NCI-H2196 treated with DMSO at 0.1 percent for 48 hours (cell line): Measurements from ENCODE around the gene CXCR3.
A peak's percentile ranks its signal among the peaks of the same experiment; 100 is the strongest.
"Not testable (repeated sequence)": the region's sequence is repeated elsewhere in the genome, so short reads cannot be mapped to it uniquely, and the experiment has no call there.

Source experiments
- DNase-seq: peaks from one replicate; lab custom pipeline; 2025; ENCODE audit not compliant: unreplicated experiment; lab: John Stamatoyannopoulos, UW

Gene CXCR3

DNA sequence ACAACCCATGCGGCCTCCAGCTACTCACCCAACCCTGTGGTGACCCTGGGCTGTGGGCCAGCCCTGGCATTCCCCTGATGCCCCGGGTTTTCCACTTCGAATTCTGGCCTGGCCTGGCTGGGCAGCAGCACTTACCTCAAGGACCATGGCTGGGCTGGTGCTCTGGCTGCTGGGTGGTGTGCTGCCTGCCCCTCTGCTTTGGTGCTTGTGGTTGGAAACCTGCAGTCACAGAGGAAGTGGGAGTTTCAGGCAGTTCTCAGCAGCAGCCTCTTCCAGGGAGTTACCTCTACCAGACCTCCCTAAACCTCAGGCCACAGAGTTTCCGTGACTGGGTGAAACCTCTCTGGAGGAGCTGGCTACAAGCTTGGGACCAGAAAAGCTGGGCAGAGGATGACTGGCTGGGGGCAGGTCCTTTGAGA lies at the start of gene CXCR3:
TSS of gene CXCR3 (minus strand) at position 209 of the 419 bp plus-strand sequence. CDS start at position 147, 62 bp downstream.
- DNase-seq = no peak

DNA sequence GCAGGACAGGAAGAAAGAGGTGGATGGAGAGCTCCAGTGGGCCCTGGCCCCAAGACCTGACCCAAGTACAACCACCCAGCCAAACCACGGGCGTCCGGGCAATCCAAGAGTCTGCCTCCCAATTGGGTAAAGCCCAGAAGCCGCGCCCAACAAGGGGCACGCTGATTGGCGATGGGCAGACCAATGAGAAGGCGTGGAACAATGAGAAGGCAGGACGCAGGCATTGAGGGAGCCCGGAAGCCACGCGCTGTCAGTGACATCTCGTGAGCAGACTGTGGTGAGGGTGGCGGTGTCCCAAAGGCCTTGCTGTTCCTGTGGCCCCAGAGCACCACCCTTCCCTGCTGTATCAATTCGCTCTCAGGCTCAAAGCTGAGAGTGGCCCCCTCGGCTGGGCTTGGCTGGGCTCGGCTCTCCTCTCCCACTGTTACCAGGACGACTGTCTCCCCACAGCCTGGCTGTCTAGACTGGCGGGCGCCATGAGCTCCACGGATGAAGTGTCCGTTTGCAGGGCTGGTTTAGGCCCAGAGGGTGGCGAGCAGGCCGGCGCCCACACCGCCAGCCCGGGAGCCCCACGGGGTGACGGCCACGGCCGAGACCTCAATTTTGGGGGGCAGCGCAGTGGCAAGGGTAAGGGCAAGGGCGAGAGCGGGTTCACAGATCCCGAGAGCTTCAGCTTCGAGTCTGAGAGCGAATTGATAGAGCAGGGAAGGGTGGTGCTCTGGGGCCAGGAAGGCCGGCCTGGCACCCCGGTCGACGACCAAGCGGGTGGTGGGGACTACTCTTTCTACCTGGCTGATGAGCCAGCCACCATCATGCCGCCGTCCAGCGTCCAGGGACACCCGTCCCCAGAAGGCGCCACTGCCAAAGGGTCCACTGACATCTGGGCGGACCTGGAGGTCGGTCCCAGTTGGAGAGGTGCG lies 49.3 kb upstream of the CXCR3 start, which contains the start of gene LOC101059915:
TSS of gene LOC101059915 (plus strand) at position 219 of the 920 bp plus-strand sequence.
- no peak for DNase-seq

DNA sequence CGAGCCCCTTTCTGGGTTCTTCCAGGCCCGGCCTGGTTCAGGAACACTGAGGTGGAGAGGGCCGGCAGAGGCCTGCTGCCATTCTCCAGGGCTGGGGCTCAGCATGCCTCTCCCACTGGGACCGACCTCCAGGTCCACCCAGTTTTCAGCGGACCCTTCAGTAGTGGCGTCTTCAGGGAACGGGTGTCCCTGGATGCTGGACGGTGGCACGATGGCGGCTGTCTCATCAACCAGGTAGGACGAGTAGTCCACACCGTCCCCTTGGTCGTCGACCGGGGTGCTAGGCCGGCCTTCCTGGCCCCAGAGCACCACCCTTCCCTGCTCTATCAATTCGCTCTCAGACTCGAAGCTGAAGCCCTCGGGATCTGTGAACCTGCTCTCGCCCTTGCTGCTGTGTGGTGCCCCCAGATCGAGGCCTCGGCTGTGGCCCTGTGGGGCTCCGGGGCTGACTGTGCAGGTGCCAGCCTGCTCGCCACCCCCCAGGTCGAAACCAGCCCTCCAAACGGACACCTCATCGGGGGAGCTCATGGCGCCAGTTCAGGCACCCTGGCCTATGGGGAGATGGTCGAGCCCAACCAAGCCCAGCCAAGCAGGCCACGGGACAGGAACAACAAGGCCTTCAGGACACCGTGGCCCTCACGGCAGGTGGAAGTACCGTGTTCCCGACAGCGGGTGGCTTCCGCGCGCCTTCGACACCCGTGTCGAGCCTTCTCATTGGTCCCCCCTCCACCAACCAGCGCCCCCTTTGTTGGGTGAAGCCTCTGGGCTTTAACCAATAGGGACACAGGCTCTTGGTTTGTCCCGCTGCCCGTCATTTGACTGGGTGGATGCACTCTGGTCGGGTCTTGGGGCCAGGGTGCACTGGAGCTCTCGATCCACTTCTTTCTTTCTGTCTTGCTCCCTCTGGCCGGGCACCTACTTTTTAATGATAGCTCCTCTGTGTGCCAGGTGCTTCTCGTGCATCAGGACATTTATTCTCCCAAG lies 48.2 kb upstream of the CXCR3 start:
- DNase-seq = no peak

DNA sequence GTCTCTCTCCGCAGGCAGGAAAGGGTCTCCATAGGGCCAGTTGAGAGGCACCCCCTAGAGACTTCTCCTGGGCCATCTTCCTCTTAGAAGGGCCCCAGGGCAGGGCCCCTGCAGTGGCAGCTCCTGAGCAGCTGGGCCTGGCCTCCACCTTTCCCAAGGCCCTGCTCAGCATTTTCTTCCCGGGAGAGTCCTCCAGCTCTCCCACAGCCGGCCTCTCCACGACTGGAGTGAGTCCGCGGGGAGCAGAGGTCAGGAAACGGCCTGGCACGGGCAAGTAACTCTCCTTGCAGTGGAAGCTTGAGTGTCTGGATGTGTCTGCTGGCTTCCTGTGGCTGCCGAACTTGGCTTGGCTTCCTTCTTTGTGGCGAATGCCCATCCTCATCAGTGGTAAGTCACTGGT lies 47.4 kb upstream of the CXCR3 start:
- DNase-seq = no peak

DNA sequence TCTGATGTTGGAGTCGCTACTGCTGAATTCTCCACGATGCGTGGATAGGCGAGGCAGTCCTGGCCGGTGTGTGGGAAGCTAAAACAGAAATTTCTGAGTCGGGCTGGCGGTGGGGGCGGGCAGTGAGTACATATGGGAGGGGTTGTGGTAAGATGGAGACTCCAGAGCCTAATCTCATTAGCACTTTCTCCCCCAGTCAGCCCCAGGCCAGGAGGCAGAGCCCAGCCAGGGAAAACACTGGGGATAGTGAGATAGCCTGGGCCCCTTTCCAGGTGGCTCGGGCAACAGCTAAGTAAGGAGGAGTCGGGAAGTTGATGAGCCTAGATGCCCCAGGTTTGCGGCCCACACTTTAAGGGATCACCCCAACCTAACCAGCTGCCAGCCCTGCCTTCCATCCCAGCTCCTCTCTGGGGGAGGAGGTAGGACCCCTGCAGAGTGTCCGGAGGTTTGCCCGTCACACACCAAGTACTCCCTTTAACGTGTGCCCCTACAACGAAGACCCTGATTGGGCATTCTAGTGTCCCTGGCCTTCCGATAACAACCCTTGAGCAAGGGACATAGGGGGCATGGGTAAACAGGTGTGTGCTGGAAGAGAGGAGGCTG lies 46.7 kb upstream of the CXCR3 start:
- DNase-seq = no peak

DNA sequence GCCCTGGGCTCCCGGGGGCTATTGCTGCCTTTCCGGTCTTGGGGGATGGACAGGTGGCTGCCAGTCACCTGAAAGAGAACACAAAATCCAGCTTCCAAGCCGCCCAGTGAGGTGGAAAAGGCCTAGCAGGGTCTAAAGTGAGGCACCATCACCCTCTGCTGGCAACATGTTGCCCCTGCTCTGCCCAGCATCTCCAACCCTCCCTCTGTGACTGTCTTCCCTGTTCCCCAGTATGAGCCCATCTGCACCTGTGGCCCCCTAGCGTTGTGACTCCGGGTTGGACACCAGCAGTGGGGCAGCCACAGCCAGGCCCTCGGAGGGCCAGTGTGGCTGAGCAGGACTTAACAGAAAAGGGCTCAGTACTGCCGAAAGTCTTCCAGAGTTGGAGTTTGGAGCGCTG lies 45.9 kb upstream of the CXCR3 start:
- DNase-seq = not testable (repeated sequence)

DNA sequence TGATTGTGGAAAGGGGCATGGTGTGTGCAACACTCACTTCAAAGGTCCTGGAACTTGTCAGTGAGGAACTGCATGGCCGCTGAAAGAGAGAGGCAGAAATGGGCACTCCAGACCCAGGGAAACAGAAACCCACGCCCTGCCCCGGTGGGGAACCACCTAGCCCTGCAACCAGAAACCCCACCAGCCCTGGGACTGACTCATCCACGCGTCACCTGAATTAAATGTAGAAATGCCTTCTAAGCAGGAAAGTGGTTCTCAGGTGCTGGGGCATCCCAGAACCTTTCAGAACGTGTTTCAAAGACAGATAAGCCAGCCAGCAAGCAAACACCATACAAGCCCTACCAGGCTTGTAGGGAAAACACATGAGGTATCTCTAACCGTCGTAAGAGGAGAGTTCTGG lies 44.9 kb upstream of the CXCR3 start:
- not testable (repeated sequence) for DNase-seq

DNA sequence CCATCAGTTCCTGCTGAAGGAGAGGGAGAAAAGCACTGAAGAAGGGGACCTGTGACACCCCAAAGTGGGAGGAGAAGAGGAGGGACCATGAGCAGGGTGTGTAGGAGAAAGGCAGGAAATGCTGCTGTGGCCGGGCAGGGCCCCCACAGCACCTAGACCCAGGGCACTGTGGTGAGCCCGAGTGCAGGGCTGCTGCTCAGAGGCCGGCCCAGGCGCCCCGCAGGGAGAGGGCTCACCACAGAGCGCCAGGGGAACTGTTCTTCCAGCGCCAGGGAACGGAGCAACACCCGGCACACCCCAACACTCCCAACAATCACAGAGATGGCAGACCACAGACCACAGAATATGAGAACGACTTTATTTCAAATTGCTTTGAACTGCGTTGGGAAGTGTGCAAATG lies 44.3 kb upstream of the CXCR3 start:
- not testable (repeated sequence) for DNase-seq

DNA sequence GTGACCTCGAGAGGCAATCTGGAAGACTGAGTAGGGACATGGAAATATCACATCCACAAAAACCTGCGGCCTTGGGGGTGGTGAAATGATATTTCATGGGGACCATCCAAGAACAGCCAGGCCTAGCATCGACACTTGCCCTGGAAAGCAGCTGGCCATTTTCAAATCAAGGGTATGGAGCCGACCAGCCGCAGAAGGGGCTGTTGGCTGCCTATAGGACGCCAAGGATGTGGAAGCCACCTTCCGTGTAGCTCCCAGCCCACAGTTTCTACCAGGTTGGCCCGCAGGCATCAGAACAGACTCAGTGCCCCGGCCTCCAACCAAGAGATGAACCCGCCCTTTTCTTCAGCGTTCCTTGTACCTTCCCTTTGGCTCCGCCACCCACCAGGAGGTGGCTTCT lies 43.6 kb upstream of the CXCR3 start:
- DNase-seq = no peak

DNA sequence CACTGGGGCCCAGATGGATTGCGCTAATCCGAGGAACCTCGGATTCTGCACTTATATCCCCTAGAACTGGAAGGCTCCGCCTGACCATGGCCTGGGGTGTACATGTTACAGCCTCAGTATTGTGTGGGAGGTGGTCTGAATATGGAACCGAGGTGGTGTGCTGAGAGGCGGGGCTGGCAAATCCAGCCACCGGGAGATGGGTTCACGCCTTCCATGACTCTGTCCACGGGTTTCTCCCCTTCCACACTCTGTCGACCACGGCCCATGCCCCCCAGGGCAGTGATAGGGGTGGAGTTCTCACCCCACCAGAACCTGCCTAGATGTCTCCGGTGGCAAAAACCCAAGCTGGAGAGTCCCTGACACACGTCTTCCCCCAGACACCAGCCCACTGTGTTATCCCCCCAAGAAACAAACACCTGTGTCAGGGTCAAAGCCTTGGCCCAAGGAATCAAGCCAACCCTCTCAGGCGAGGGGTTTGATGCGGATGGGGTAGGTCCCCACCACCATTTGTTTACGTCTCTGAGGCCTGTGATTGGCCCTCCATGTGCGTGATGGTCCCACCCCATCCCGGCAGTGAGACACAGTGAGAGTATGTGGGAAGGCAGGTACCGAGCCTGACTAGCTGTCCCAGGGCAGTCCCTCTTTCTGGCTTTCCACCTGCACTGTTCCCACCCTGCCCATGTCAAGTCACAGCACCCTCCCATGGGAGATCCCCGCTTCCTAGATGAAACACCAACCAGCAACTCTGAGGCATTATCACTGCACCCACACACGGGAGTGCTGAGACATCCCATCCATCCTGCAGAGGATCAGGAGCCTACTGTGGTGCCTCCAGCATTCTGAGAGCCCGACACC lies 42.5 kb upstream of the CXCR3 start:
- no peak for DNase-seq

DNA sequence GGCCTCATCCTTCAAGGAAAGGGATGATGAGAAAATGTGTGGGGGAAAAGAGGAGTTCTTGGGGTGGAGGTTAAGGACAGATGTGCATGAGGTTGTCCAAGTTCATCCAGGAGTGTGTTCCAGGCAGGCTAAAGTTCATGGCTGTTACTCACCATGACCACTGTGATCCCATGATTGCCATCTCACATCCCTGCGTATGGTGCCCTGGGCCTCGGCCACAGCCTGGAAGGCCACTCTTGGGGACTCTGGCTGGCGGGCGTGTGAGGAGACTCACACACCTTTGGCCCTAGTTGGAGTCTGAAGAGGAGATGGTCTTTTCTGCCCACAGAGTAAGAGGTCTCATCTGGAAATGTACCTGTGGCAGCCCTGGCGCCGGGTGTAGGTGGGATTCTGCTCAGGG lies 41.6 kb upstream of the CXCR3 start:
- no peak for DNase-seq

DNA sequence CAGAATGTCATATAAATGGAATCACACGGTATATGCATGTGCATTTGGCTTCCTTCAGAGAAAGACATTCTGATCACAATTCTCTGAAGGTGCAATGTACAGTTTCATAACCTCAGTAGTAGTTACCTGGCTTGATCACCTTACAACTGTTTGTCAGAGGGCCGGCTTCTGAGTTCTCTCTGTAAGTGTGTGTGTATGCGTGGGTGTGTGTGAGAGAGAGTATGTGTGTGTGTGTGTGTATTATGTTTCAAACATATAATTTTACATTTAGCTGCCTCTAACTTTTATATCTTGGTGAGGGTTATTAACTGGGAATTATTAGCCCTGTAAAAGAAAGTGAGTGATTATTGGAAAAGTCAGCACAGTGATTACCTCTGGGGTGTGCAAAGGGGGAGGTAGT lies 41.0 kb upstream of the CXCR3 start:
- DNase-seq = no peak

DNA sequence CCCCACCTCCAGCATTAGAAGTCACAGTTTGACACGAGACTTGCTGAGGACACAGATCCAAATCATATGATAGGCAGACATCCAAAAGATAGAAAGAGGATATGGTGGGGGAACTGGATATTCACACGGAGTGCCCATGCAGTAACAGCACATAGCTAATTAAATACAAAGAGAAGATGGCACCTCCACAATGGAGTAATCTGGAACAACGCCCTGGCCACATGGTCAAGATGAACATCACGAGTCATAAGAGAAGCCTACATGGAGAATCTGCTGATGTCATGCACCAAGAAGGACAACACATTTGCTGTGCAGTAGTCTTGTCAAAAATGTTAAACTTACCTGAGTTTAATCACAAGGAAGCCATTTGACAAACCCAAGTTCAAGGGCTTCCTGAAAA lies 39.0 kb upstream of the CXCR3 start:
- no peak for DNase-seq

DNA sequence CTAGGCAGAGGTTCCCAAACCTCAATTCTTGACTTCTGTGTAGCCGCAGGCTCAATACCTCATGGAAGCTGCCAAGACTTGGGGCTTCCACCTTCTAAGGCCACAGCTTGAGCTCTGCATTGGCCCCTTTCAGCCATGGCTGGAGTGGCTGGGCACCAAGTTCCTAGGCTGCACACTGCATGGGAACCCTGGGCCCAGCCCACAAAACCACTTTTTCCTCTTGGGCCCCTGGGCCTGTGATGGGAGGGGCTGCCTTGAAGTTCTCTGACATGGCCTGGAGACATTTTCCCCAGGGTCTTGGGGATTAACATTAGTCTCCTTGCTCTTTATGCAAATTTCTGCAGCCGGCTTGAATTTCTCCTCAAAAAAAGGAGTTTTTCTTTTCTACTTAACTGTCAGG lies 35.0 kb upstream of the CXCR3 start:
- no peak for DNase-seq

DNA sequence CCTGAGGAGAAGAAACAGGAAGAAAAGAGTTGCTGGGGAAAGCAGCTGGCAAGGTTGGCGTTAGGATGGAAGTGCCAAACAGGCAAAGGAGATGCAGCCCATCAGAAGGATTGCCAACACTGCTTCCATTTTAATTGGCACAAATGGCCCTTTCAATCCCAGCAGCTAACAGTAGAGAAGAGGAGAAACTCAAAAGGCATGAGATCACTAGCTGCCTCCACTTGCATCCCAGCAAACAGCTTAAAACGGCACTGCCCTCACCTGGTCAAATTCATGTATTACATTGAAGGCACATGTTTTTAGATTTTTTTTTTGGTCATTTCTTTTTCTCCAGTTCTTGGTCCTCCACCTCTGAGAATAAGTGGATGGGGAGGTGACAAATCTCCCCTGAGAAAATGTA lies 34.1 kb upstream of the CXCR3 start:
- DNase-seq = peak; percentile 19

DNA sequence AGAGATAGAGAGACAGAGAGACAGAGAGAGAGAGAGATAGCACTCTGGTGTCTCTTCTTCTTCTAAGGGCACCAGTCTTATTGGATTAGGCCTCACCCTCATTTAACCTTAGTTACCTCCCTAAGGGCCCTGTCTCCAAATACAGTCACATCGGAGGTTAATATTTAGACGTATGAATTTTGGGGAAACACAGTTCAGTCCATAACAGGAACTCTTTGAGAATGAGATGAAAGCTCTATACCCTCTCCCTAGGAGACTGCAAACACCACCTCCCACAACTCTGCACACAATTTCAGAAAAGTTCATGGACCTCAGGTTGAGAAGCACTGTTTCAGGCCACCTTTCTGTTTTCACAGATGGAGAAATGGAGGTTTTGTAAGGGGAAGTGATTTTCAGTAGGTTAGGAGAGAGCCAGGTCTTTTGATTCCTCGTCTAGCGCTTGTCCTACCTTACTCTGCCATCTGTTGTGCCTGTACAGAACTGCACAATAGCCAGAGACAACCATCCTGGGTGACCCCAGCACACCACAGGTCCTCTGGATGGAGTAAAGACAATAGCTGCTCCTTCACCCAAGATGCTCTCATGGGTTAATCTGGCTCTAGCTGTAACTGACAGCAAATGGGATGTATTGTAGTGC lies 32.1 kb upstream of the CXCR3 start:
- DNase-seq = no peak

DNA sequence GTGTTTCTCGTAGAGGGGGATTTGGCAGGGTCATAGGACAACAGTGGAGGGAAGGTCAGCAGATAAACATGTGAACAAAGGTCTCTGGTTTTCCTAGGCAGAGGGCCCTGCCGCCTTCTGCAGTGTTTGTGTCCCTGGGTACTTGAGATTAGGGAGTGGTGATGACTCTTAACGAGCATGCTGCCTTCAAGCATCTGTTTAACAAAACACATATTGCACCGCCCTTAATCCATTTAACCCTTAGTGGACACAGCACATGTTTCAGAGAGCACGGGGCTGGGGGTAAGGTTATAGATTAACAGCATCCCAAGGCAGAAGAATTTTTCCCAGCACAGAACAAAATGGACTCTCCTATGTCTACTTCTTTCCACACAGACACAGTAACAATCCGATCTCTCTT lies 26.1 kb upstream of the CXCR3 start:
- not testable (repeated sequence) for DNase-seq

DNA sequence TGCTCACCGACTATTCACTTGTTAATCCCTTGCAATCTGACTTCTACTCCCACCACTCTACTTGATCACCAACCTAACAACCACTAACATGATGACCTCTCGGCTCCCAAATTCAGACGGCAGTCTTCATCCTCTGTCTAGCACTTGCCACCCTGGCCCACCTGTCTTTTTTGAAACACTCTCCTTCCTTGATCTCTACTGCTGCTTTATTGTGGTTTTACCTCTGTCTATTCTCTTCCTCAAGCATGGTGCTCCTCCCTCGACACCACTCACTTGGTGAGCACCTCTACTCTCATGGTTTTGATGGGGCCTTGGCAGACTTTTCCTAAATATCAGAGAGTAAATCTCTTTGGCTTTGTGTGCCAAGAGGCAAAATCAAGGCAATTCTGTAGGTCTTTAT lies 21.7 kb upstream of the CXCR3 start:
- DNase-seq = no peak

DNA sequence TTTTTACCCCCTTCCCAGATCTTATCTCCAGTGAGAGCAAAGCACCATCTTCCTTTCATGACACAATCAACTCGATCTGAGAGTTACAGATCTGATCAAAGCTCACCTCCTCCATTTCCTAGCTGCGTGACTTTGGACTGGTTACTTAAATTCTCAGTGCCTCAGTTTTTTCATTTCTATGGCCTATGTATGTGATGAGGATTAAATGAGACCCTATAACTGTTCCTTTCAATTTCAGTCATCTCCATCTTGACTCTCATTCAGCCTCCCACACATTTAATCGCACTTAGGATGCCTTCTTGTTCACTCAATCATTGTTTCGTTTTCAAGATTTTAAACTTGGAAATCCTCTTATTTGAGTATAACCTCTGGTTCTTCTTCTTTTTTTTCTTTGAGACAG lies 20.1 kb upstream of the CXCR3 start:
- DNase-seq = no peak

DNA sequence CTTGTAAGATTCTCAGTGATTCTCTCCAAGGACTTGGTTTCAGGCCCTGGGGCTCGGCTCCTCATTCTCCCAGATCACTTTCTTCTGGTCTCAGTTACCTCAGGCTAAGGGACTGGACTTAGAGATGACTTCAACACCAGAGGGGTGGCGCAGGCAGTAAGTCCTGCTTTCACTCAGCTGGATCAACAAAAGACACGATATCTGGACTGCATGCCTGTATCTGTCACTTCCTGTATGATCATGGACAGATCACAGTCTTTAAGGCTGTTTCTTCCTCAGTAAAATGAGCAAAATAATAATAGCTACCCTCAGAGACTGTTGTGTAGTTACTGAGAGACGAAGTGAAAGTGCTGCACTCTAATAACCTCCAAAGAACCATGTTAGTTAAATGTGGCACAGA lies 19.5 kb upstream of the CXCR3 start:
- no peak for DNase-seq
